Endothelial cell of umbilical vein (primary cell): ENCODE measurements around the gene PPME1. TPM values are rescaled to one million over a fixed set of nuclear protein-coding genes. Genes with fewer than 3 reads are reported as not detected.

Experiments
- BruUV-seq: library from RNA; stranded (reverse); fragments of 400-500 nt; replicated peaks from 2 replicates; lab custom pipeline; 2021; lab: Mats Ljungman, UMichigan
- CTCF ChIA-PET: fragments of 300-600, 350-600 bp; sonication (Branson Sonifier 250); formaldehyde crosslinking; loops from one replicate; lab custom pipeline; 2021; ENCODE audit warnings: antibody characterized with exemption, inconsistent platforms; lab: Charles Lee
- POLR2A ChIA-PET: fragments of 300-600, 350-600 bp; sonication (Branson Sonifier 250); formaldehyde crosslinking; loops from one replicate; lab custom pipeline; 2021; ENCODE audit warnings: antibody characterized with exemption, inconsistent platforms; lab: Charles Lee
- DNase-seq: peaks from one replicate; pipeline ENCODE4 v3.0.0-alpha.2; 2011; ENCODE audit warnings: low read depth, low spot score
- FAIRE-seq: peaks from 2 replicates; lab custom pipeline; 2011; peaks lifted over from hg19 to GRCh38; lab: Jason Lieb, UNC
- H2AFZ ChIP-seq: 2 replicates; pipeline ENCODE4 v1.6.0; 2012; ENCODE audit warnings: low read depth, low read length, control low read depth, inconsistent platforms
- H3K27ac ChIP-seq: 2 replicates; pipeline ENCODE4 v1.5.1; 2011; ENCODE audit warnings: low read depth, mild to moderate bottlenecking, control low read depth, low read length, moderate library complexity; ENCODE audit not compliant: insufficient read depth
- H3K27me3 ChIP-seq, 2 experiments: 2 replicates each; pipeline versions ENCODE4 v1.6.0 to v1.6.1; 2011; ENCODE audit warnings: low read length in 2 of 2, mixed read lengths in 1 of 2; ENCODE audit not compliant: control insufficient read depth in 2 of 2, insufficient read depth in 2 of 2
- H3K36me3 ChIP-seq, 2 experiments: 2 replicates in 1 of 2; 3 replicates in 1 of 2; pipeline ENCODE4 v1.5.1; 2011; ENCODE audit warnings: low read length in 2 of 2, mild to moderate bottlenecking in 1 of 2, moderate library complexity in 1 of 2; ENCODE audit not compliant: control insufficient read depth in 2 of 2, insufficient read depth in 2 of 2; ENCODE audit errors: extremely low read depth in 1 of 2
- H3K4me1 ChIP-seq: 3 replicates; pipeline ENCODE4 v1.5.1; 2011; ENCODE audit warnings: mild to moderate bottlenecking, low read length; ENCODE audit not compliant: control insufficient read depth, insufficient read depth; ENCODE audit errors: extremely low read depth
- H3K4me2 ChIP-seq: 2 replicates; pipeline ENCODE4 v1.6.1; 2011; ENCODE audit warnings: low read length, control low read depth, mixed read lengths; ENCODE audit not compliant: insufficient read depth
- H3K4me3 ChIP-seq, 3 experiments: fragments of 200-600 bp in 1 of 3; sonication (generic), shearing (Covaris generic) in 1 of 3; replicated peaks in 1 of 3; 2 replicates each; pipeline ENCODE4 v1.5.1; 2011 to 2016; ENCODE audit warnings: control low read depth in 3 of 3, low read length in 3 of 3, mild to moderate bottlenecking in 2 of 3, inconsistent platforms in 1 of 3, low read depth in 1 of 3, moderate library complexity in 1 of 3; ENCODE audit not compliant: insufficient read depth in 1 of 3
- H3K79me2 ChIP-seq: 2 replicates; pipeline ENCODE4 v1.6.0; 2012; ENCODE audit warnings: low read length, inconsistent platforms; ENCODE audit not compliant: control insufficient read depth, insufficient read depth
- H3K9ac ChIP-seq: replicated peaks from 2 replicates; pipeline ENCODE3; 2011; ENCODE audit warnings: low read length, control low read depth; ENCODE audit not compliant: insufficient read depth; ENCODE audit errors: extremely low read depth
- H3K9me1 ChIP-seq: replicated peaks from 3 replicates; pipeline ENCODE4 v1.6.0; 2011; ENCODE audit warnings: mild to moderate bottlenecking, low read length; ENCODE audit not compliant: control insufficient read depth, insufficient read depth; ENCODE audit errors: extremely low read depth
- H3K9me3 ChIP-seq: replicated peaks from 2 replicates; pipeline ENCODE4 v1.5.1; 2012; ENCODE audit warnings: low read length, inconsistent platforms; ENCODE audit not compliant: control insufficient read depth, insufficient read depth
- H4K20me1 ChIP-seq: replicated peaks from 2 replicates; pipeline ENCODE3; 2011; ENCODE audit warnings: mild to moderate bottlenecking, low read length; ENCODE audit not compliant: control insufficient read depth, insufficient read depth; ENCODE audit errors: extremely low read depth
- CTCF ChIP-seq, 2 donors: IDR thresholded peaks; 1 replicate in 1 of 2; 2 replicates in 1 of 2; pipeline ENCODE4 v1.5.1; 2011; ENCODE audit warnings: low read length in 2 of 2, mild to moderate bottlenecking in 2 of 2, moderate library complexity in 2 of 2, control low read depth in 1 of 2, inconsistent platforms in 1 of 2, low read depth in 1 of 2; ENCODE audit not compliant: insufficient read depth in 1 of 2; ENCODE audit errors: extremely low read depth in 1 of 2
- EZH2 ChIP-seq: IDR thresholded peaks from 2 replicates; pipeline ENCODE4 v1.6.1; 2012; ENCODE audit warnings: borderline replicate concordance, low read depth, mild to moderate bottlenecking, moderate library complexity, low read length, inconsistent platforms; ENCODE audit not compliant: severe bottlenecking
- FOS ChIP-seq: IDR thresholded peaks from 2 replicates; pipeline ENCODE4 v1.6.1; 2011; ENCODE audit warnings: mild to moderate bottlenecking, low read length, moderate library complexity, borderline replicate concordance; ENCODE audit not compliant: insufficient read depth
- GATA2 ChIP-seq: IDR thresholded peaks from 2 replicates; pipeline ENCODE4 v1.7.0; 2011; ENCODE audit warnings: low read depth, mild to moderate bottlenecking, moderate library complexity, mixed read lengths, low read length; ENCODE audit not compliant: insufficient read length, insufficient read depth
- JUN ChIP-seq: IDR thresholded peaks from 2 replicates; pipeline ENCODE4 v1.6.1; 2011; ENCODE audit warnings: borderline replicate concordance, low read depth; ENCODE audit not compliant: insufficient read length, insufficient read depth
- MAX ChIP-seq: IDR thresholded peaks from 2 replicates; pipeline ENCODE4 v1.6.1; 2011; ENCODE audit not compliant: insufficient read depth, insufficient read length
- MYC ChIP-seq: IDR thresholded peaks from one replicate; pipeline ENCODE4 v1.6.1; 2011; ENCODE audit warnings: mild to moderate bottlenecking, low read depth, low read length
- POLR2A ChIP-seq: IDR thresholded peaks from 2 replicates; pipeline ENCODE4 v1.6.1; 2012; ENCODE audit warnings: low read depth, mild to moderate bottlenecking, control low read depth, low read length
- POLR2AphosphoS5 ChIP-seq: IDR thresholded peaks from 2 replicates; pipeline ENCODE4 v1.6.1; 2012; ENCODE audit warnings: low read depth, mild to moderate bottlenecking, control low read depth, low read length, moderate library complexity; ENCODE audit not compliant: insufficient read depth
- dilution Hi-C: fragments of 300-500 bp; cut with MboI; formaldehyde crosslinking; loops from one replicate; pipeline ENCODE4 v1.15.0; 2019; ENCODE audit warnings: low sequenced_read_pairs; ENCODE audit not compliant: extremely low pct_ligation_motif_present
- intact Hi-C: fragments of 100-400 bp; cut with micrococcal nuclease; formaldehyde crosslinking; loops from one replicate; pipeline ENCODE4 v1.10.0; 2022
- polyA plus RNA-seq, 4 experiments: library from polyadenylated mRNA; depleted of rRNA in 3 of 4; stranded (reverse) in 3 of 4; unstranded in 1 of 4; fragments of >200 nt; gene quantifications; 2 replicates each; pipeline versions ENCODE4 v1.2.1 to v1.2.3, GENCODE V29; 2011 to 2012; ENCODE audit warnings: missing spikeins in 1 of 4
- total RNA-seq: library from RNA; stranded (reverse); gene quantifications from 2 replicates; pipeline ENCODE4 v1.2.3, GENCODE V29; 2021

The PPME1 gene
- total and polyA plus RNA-seq, 2 donors (not counting 3 experiments of a cell fraction or from before 2014, with no cell fraction given), result 37.2 to 49.9 TPM

DNA sequence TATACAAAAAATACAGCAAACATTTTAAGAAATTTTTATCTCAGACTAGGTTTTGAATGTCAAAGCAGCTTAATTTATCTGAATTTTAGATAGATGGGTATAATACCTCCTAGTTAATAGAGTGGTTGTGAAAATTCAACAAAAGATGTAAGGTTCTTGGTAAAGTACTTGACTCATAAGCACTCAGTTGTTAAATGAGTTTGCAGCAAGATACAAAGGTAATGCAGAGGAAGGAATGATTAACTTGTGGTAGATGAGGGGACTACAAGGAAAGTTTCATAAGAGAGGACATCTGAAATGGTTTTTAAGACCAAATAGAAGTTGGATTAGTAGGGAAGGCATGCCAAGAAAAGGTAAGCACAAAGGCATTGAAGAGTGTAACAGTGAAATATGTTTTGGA, 37.4 kb downstream of the PPME1 start:
- no peak overlapping the region for H3K9ac ChIP-seq
- no peaks in the 10 kb centered on the region for H3K79me2 ChIP-seq
- H3K4me1 ChIP-seq, result no peaks in the 10 kb centered on the region
- no peak for TF ChIP-seq GATA2
- TF ChIP-seq CTCF (IDR thresholded peaks at IDR 0.05; ENCODE audit: extremely low read depth in 1 of 2, insufficient read depth in 1 of 2, low read depth in 1 of 2, low read length in 2 of 2), result no peak
- no peak for TF ChIP-seq POLR2A
- TF ChIP-seq MYC, result no peak
- no peak for TF ChIP-seq JUN
- no peak for TF ChIP-seq MAX
- TF ChIP-seq FOS, result no peak
- no peak for TF ChIP-seq EZH2
- no peak for TF ChIP-seq POLR2AphosphoS5
- dilution Hi-C loops (no loop called here), intact Hi-C loops (no loop called here)
- no peaks in the 10 kb centered on the region for H4K20me1 ChIP-seq
- H3K9me3 ChIP-seq, result no peaks in the 10 kb centered on the region
- no peaks in the 10 kb centered on the region for H3K9me1 ChIP-seq
- no TSS peak for BruUV-seq
- no peak overlapping the region for H2AFZ ChIP-seq
- DNase-seq, result no peak
- CTCF ChIA-PET, result interaction anchor here (1.3 to 1.4 kb wide), 2 partner anchors 14 to 44 kb away, joined by 3 to 4 read pairs; no protein-coding TSS in a partner anchor
- H3K4me2 ChIP-seq, result no peak overlapping the region
- H3K36me3 ChIP-seq, result peaks cover 0 to 7% of the 10 kb centered on the region in 2 experiments
- POLR2A ChIA-PET, result no interaction called here
- no peak overlapping the region for H3K4me3 ChIP-seq
- no peaks in the 10 kb centered on the region for H3K27me3 ChIP-seq
- H3K27ac ChIP-seq, result no peak overlapping the region
- FAIRE-seq, result no peak
